Measurements from ENCODE around the gene SLC22A7.

GRCh38 chr6:43273707-43274106 lies 24.4 kb upstream of the SLC22A7 start:
- TF ChIP-seq CTCF (IDR thresholded peaks at IDR 0.05) (no peak), POLR2AphosphoS5 (IDR thresholded peaks at IDR 0.05) (no peak)
